ENCODE data around the gene HHIPL1. TPM values are rescaled to one million over a fixed set of nuclear protein-coding genes. Genes with fewer than 3 reads are reported as not detected.

The HHIPL1 gene
- polyA plus RNA-seq, 4 donors, result 1.7 to 2.0 (median 1.8) TPM

DNA sequence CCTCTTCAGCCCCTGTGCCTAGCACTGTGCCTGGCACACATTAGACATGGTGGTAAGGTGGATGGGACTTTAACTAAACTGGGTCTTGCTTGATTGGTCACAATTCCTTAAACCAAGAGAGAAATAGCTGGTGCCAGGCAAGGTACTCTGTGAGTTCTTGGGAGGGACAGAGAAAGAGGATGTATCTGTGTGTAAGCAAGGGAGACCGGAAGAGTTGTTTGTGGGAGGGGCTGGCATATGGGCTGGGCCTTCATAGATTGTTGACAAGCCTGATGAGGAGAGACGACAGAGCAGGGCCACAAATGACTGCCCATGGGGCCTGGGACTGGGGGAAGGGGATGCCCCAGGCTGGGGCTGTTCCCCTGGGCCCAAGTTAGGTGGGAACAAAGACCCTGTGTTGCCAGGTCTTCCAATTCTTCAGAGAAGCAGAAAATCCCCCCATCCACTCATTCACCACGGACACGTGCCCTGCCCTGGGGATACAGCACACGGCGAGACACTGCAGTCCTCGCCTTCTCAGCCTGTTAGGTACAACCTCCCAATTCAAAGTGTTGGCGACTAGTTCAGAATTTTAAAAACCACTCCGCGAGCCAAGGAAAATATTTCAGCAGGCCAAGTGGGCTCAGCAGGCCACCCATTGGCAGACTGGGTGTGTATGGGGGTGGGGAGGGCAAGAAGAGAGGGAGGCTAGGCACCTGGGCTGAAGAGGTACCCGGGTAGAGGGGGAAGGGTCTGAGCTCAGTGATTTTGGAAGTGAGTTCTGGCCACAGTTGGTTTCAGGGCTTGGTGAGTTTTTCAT is 27.8 kb downstream of the HHIPL1 start:
- no peak for DNase-seq (ENCODE audit: low read depth in 4 of 4, low spot score in 3 of 4)

DNA sequence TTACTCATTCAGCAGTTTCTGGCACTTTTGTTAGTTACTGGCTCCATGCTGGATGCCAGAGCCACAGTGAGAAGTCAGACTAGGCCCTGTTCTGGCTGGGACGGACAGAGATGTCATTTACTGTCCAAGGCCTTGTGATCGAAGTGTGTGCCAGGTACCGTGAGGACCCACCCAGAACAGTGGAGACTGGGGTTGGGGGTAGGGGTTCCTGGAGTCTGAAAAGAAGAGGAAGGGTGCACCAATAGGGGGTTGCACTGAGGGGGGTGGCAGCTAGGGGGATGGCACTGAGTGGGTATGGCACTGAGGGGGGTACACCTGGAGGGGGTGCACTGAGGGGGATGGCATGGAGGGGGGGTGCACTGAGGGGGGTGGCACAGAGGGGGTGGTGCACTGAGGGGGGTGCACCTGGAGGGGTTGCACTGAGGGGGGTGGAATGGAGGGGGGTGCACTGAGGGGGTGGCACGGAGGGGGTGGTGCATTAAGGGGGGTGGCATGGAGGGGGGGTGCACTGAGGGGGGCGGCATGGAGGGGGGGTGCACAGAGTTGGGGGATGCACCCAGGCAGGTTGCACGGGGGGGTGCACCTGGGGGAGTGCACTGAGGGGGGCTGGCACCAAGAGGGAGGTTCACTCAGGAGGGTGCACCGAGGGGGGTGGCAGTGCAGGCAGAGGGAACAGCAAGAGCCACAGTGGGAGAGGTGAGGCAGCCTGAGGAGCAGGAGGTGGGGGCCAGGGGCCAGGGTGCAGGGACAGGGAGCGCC is 28.6 kb downstream of the HHIPL1 start:
- DNase-seq (ENCODE audit: low read depth in 4 of 4, low spot score in 3 of 4), result no peak

GRCh38 chr14:99674064-99674650 is 29.2 kb downstream of the HHIPL1 start:
- DNase-seq (ENCODE audit: low read depth in 4 of 4, low spot score in 3 of 4), result no peak

DNA sequence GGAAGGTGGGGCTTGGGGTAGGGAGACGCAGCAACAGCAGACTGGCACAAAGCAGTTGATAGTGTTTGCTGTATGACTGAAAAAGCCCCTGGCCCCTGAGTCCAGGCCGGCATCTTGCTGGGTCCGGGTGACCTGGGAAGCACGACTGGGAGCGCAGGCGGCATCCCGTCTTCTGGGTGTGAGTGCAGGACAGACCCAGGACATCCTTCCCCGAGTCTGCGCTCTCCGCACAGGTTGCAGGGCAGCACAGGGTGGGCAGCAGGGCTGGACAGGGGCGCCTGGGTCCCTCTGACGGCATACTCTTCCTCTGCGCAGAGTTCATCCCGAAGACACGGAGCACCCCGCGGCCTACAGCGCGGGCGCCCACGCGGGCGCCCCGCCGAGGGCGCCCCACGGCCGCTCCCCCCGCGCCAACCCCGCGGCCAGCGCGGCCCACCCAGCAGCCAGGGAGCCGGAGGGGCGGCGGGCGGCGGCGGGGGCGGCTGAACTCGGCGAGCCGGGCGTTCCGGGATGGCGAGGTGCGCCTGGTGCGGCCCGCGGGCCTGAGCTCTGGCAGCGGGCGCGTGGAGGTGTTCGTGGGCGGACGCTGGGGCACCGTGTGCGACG is 29.9 kb downstream of the HHIPL1 start:
- no peak for DNase-seq (ENCODE audit: low read depth in 4 of 4, low spot score in 3 of 4)

DNA sequence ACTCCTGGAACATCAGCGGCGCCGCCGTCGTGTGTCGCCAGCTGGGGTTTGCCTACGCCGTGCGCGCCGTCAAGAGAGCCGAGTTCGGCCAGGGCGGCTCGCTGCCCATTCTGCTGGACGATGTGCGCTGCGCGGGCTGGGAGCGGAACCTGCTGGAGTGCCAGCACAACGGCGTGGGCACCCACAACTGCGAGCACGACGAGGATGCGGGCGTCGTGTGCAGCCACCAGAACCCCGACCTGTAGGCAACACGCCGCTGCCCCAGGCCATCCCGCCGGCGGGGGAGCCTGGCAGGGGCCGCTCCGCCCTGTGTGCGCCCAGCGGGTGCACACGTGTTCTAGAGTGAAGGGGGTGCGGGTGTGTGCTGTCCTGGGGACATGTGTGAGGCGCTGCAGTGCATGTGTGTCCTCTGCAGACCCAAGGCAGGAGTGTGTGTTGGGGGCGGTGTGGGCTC is 30.5 kb downstream of the HHIPL1 start:
- no peak for DNase-seq (ENCODE audit: low read depth in 4 of 4, low spot score in 3 of 4)

- no peak for DNase-seq (ENCODE audit: low read depth in 4 of 4, low spot score in 3 of 4)
These were observed 31.0 kb downstream of the HHIPL1 start for GRCh38 chr14:99675951-99676350.

DNA sequence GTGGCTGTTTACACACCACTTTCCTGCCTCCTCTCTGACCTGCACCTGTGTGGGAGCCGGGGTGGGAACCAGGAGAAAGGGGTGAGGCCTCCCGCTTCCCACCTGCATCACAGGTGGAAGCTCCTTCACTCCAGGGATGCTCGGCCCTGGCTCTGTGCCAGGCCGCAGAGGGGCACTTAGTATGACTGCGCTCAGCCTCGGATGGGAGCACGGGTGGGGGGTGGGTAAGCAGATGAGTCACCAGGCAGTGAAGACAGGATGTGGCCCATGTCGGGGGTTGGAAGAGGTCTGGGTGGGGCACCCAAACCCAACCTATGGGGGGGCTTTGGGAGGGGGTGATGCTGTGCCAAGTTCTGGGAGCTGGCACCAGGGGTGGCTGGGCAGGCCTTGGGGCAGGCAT is 31.7 kb downstream of the HHIPL1 start:
- DNase-seq (ENCODE audit: low read depth in 4 of 4, low spot score in 3 of 4), result no peak

DNA sequence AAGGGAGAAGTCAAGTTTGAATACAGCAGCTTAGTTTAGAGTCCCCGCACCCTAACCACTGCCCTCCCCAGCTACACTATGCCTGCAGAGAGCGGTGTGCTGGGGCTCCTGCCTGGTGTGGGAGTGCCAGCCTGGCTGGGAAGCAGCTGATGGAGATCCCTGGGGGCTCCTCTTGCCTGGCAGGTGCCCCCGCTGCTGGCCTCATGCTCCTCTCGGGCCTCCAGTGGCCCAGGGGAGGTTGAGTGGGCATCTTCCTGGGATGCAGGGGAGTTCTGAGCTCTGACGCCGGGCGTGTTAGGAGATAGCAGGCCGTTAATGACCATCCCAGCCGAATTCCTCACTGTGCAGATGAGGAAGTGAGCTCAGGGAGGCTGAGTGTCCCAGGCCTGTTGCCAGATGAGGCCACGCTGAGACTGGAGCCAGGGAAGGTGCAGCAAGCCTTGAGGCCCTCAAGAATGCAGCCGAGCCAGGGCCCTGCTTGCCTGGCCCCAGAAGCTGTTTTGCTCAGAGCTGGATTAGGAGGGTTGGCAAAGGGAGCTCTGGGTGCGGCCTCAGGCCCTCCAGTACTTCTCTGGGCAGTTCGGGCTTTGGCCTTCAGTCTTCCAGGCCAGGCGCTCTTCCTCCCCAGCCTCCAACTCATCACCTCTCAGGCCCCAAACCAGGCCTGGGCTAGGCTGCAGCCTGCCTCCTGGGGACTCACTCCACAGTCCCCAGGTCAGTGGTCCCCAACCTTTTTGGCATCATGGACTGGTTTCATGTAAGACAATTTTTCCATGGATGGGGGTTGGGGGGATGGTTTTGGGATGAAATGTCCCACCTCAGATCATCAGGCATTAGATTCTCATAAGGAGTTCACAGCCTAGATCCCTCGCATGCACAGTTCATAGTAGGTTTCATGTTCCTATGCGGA is 32.6 kb downstream of the HHIPL1 start:
- DNase-seq (ENCODE audit: low read depth in 4 of 4, low spot score in 3 of 4), result no peak

- DNase-seq (ENCODE audit: low read depth in 4 of 4, low spot score in 3 of 4), result no peak
These were observed 33.3 kb downstream of the HHIPL1 start for GRCh38 chr14:99678198-99678597.

GRCh38 chr14:99679111-99679510 is 34.2 kb downstream of the HHIPL1 start:
- no peak for DNase-seq (ENCODE audit: low read depth in 4 of 4, low spot score in 3 of 4)

- DNase-seq (ENCODE audit: low read depth in 4 of 4, low spot score in 3 of 4), result no peak
These were observed 34.6 kb downstream of the HHIPL1 start for GRCh38 chr14:99679543-99679942.

DNA sequence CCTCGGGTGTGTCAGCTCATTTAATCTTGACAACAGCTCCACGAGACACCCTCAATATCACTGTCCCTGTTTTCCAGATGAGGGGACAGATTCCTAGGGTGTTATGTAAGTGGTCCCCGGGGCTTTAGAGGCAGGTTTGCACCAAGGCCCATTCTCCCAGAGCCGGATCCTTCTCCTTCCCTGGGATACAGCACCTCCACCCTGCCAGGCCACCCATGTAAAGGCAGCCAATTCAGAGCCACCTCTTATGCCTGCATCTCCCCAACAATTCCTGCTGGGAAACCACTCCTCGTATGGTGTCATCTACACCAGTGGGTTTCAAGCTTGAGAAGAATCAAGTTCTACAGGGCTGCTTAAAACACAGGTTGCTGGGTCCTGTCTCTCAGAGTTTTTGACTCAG is 35.1 kb downstream of the HHIPL1 start:
- DNase-seq (ENCODE audit: low read depth in 4 of 4, low spot score in 3 of 4), result no peak

DNA sequence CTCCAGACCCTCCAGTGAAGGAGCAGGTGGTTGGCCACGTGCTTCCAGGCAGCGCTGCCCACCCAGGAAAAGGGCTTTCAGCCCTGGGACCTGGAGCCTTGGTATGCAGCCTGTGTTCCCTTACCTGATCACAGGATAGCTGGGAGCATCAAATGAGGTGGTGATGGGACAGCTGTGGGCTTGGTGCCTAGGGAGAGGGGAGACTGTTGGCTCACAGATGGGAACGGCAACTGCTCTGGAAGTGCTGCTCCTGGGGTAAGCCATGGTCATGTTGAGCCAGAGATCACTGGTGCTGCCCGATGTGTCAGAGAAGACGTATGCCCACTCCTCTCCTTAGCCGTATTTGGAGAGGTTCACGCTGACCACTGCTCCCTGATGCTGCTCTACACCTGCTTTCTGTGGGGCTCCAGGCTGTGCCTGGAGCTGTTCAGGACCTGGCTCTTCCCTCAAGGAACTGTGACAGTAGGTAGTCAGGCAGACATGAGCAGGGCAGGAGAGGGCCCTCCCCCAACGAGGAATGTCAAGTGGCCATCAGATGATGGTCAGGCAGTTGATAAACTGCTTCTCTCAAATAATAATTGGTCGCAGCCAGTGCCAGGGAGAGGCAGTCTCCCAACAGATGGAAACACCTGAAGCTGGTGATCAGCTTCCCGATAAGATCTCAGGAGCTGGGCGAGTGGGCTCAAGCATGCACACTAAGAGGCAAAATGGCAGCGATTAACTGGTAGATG is 36.3 kb downstream of the HHIPL1 start:
- DNase-seq (ENCODE audit: low read depth in 4 of 4, low spot score in 3 of 4), result no peak

DNA sequence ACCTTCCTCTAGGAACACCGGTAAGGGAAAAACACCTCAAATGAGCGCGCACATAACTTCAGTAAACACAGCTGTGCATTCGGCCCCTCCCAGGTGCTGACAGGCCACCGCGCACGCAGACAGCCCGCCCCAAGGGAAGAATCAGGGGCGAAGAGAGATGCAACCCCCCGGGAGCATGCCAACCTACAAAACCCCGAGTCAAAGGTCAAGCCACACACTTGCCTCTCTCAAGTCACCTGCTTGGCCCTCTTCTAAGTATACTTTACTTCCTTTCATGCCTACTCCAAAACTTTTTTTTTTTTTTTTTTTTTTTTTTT is 36.9 kb downstream of the HHIPL1 start:
- DNase-seq (ENCODE audit: low read depth in 4 of 4, low spot score in 3 of 4), result no peak

GRCh38 chr14:99682809-99683618 is 38.1 kb downstream of the HHIPL1 start:
- DNase-seq (ENCODE audit: low read depth in 4 of 4, low spot score in 3 of 4), result peak; percentile 58 to 82 (median 62)

DNA sequence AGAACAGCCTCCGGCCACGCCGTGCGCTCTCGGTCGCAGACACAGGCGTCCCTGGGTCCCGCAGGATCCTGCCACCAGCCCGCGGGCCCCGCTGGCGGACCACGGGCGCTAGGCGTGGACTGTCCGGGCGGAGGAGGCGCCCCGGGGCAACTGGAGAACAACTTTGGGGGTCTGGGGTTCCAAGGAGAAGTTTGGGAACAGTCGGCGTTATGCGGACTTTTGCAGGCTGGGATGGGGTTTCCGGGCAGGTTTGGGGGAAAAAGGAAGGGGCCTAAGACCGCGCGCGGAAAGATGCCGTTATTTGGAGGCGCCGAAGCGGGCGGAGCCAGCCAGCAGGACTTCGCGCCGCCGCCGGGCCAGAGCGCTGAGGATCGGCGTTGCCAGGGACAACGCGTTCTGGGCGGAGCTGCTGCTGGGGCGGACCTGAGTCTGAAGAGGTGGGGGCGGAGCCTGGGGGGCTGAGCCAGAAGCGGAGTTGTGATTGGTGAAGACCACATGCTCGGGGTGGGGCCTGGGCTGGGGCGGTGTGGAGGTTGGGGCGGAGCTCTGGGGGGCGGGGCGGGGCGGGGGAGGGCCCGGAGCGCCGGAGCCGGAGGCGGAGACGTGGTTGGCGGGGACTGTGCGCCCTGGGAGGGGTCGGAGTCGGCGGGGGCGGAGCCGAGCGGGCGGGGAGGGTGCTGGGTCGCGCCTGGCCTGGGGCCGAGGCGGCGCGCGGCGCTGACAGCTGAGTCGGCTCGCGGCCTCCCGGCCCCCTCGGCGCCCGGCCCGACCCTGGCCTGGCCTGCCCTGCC is 38.9 kb downstream of the HHIPL1 start, which contains the start of gene CYP46A1:
Gene CYP46A1, plus strand, starts transcription at position 680 of the 791 bp plus-strand sequence. CDS start 120 bp downstream, outside the sequence.
- peak; percentile 96 to 100 (median 98) for DNase-seq (ENCODE audit: low read depth in 4 of 4, low spot score in 3 of 4)

GRCh38 chr14:99684410-99684934 is 39.5 kb downstream of the HHIPL1 start:
- no peak for DNase-seq (ENCODE audit: low read depth in 4 of 4, low spot score in 3 of 4)

Data from right renal pelvis (tissue), 4 donors.